ENCODE data around the gene CLRN1. TPM values are rescaled to one million over a fixed set of nuclear protein-coding genes. Genes with fewer than 3 reads are reported as not detected.

The CLRN1 gene
- total and polyA plus RNA-seq, 9 of the 15 experiments (the other 6 are each of a cell fraction or from before 2014, with no cell fraction given), result not detected

DNA sequence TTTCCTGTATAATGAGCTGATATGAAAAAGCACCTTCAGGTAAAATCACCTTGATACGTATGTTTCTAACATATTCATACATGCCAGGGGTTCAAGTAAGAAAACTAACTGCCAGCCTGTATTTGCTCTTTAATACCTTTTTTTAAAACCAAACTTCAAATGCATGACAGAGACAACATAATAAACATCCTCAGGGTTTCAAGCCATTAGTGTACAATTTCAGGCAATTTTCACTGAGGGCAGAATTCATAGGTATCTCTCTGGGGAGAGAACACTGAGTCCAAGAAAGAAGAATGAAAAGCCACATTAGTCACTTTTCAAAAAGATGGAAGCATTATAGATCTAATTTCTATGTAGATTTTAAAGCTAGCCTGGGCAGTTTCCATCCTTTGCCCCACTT, 94.2 kb downstream of the CLRN1 start:
- H4K20me1 ChIP-seq (replicated peaks; ENCODE audit: control insufficient read depth, insufficient read depth, low read length), result no peaks in the 10 kb centered on the region
- H3K36me3 ChIP-seq (ENCODE audit: control insufficient read depth, insufficient read depth, low read length), result no peaks in the 10 kb centered on the region
- ChIA-PET CTCF (ENCODE audit: low intra/inter-chr PET ratio) (no interaction called here), POLR2A (interaction anchor here (0.5 to 0.9 kb wide), 2 partner anchors 31 to 252 kb away, joined by 3 to 4 read pairs; no protein-coding TSS in a partner anchor)
- H3K79me2 ChIP-seq (ENCODE audit: control insufficient read depth, insufficient read depth, low read length), result no peaks in the 10 kb centered on the region
- DNase-seq (ENCODE audit: extremely low read depth in 1 of 4, low spot score in 3 of 4), result no peak
- in situ Hi-C loops (cut with MboI), result no loop called here
- H3K27me3 ChIP-seq (ENCODE audit: control insufficient read depth in 2 of 2, insufficient read depth in 2 of 2, low read length in 2 of 2), result peaks cover 7 to 14% of the 10 kb centered on the region in 2 experiments; a peak in 3 of 5 replicates
- intact Hi-C loops (cut with micrococcal nuclease), result no loop called here
- H3K4me2 ChIP-seq (ENCODE audit: insufficient read depth, low read length), result no peak overlapping the region
- H3K4me1 ChIP-seq (replicated peaks in 1 of 2; ENCODE audit: control insufficient read depth in 2 of 2, insufficient read depth in 2 of 2, low read length in 2 of 2), result no peaks in the 10 kb centered on the region
- H3K27ac ChIP-seq (ENCODE audit: extremely low read depth, low read depth, low read length), result no peak overlapping the region
- H2AFZ ChIP-seq (ENCODE audit: low read depth, low read length), result no peak overlapping the region
- H3K9me3 ChIP-seq (replicated peaks; ENCODE audit: control insufficient read depth, insufficient read depth, low read depth, low read length), result no peaks in the 10 kb centered on the region
- TF ChIP-seq FOXA3 (CRISPR knock-in tag; conservative IDR thresholded peaks at IDR 0.05 in 1 of 2, IDR thresholded peaks at IDR 0.05 in 1 of 2) (no peak), RNF2 (IDR thresholded peaks at IDR 0.05) (no peak), HNRNPK (IDR thresholded peaks at IDR 0.05; ENCODE audit: low read depth, low read length, poor library complexity, severe bottlenecking) (no peak), ILK (tag; IDR thresholded peaks at IDR 0.05; ENCODE audit: borderline replicate concordance, low read depth) (no peak), NFE2 (IDR thresholded peaks at IDR 0.05; ENCODE audit: low read depth) (no peak), MCM2 (IDR thresholded peaks at IDR 0.05; ENCODE audit: low read depth) (no peak), ZNF586 (CRISPR knock-in tag; conservative IDR thresholded peaks at IDR 0.05) (no peak), MED1 (CRISPR knock-in tag; IDR thresholded peaks at IDR 0.05; ENCODE audit: borderline replicate concordance) (no peak), PYGO2 (tag; IDR thresholded peaks at IDR 0.05) (no peak), ZNF584 (CRISPR knock-in tag; IDR thresholded peaks at IDR 0.05; ENCODE audit: low read depth) (no peak)
- TF ChIP-seq, protein P1, sequence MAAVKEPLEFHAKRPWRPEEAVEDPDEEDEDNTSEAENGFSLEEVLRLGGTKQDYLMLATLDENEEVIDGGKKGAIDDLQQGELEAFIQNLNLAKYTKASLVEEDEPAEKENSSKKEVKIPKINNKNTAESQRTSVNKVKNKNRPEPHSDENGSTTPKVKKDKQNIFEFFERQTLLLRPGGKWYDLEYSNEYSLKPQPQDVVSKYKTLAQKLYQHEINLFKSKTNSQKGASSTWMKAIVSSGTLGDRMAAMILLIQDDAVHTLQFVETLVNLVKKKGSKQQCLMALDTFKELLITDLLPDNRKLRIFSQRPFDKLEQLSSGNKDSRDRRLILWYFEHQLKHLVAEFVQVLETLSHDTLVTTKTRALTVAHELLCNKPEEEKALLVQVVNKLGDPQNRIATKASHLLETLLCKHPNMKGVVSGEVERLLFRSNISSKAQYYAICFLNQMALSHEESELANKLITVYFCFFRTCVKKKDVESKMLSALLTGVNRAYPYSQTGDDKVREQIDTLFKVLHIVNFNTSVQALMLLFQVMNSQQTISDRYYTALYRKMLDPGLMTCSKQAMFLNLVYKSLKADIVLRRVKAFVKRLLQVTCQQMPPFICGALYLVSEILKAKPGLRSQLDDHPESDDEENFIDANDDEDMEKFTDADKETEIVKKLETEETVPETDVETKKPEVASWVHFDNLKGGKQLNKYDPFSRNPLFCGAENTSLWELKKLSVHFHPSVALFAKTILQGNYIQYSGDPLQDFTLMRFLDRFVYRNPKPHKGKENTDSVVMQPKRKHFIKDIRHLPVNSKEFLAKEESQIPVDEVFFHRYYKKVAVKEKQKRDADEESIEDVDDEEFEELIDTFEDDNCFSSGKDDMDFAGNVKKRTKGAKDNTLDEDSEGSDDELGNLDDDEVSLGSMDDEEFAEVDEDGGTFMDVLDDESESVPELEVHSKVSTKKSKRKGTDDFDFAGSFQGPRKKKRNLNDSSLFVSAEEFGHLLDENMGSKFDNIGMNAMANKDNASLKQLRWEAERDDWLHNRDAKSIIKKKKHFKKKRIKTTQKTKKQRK (IDR thresholded peaks at IDR 0.05; ENCODE audit: borderline replicate concordance, low read depth, low read length), result no peak
- FAIRE-seq, result no peak
- 0% methylated on average over 1 of the region's 1 CpG for WGBS (ENCODE audit: insufficient coverage, low coverage, missing lambda C conversion rate)
- H3K4me3 ChIP-seq, result no peak overlapping the region
- BruUV-seq (replicated peaks), result no TSS peak
- H3K9ac ChIP-seq (ENCODE audit: insufficient read depth in 1 of 2, low read depth in 2 of 2, low read length in 2 of 2), result no peak overlapping the region
- H3K9me1 ChIP-seq (ENCODE audit: control insufficient read depth, insufficient read depth, low read length), result no peaks in the 10 kb centered on the region
- no peak for ATAC-seq

Data from K562 (cell line).